Measurements from ENCODE around the gene PF4V1. TPM values are rescaled to one million over a fixed set of nuclear protein-coding genes. Genes with fewer than 3 reads are reported as not detected.

The PF4V1 gene
- total and polyA plus RNA-seq, 2 donors (not counting 1 experiment from before 2014, with no cell fraction given) = not detected

DNA sequence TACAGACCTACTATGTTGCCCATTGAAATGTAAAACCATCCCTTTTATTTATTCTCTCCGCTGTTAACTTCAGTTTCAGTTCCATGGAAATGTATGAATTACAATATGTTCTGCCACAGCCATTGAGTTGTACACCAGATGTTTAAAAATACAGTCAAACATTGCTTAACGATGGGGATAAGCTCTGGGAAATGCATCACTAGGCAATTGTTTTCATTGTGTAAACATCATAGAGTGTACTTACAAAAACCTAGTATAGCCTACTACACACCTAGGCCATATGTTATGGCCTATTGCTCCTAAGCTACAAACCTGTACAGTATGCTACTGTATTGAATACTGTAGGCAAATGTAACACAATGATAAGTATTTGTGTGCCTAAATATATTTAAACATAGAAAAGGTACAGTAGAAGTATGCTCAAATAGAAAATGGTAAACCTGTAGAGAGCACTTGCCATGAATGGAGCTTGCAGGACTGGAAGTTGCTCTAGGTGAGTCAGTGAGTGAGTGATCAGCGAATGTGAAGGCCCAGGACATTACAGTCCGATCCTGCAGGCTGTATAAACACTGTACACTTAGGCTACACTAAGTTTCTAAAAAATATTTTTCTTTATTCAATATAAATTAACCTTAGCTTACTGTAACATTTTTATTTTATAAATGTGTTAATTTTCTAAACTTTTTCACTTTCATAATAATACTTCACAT is 2.7 kb upstream of the PF4V1 start:
- Histone ChIP-seq H3K79me2 (ENCODE audit: control insufficient read depth, insufficient read depth, low read length) (no peaks in the 10 kb centered on the region), H3K4me2 (replicated peaks; ENCODE audit: low read depth, low read length, poor library complexity, severe bottlenecking) (no peak overlapping the region), H3K27ac (ENCODE audit: low read length in 2 of 2) (no peak overlapping the region), H3K27me3 (replicated peaks in 1 of 4; ENCODE audit: control extremely low read depth in 1 of 4, control insufficient read depth in 3 of 4, insufficient read depth in 4 of 4, low read length in 3 of 4) (no peaks in the 10 kb centered on the region), H3K9ac (ENCODE audit: low read length) (no peak overlapping the region), H4K20me1 (ENCODE audit: control insufficient read depth, insufficient read depth, low read length, poor library complexity, severe bottlenecking) (no peaks in the 10 kb centered on the region), H3K36me3 (replicated peaks in 1 of 2; ENCODE audit: control extremely low read depth in 1 of 2, control insufficient read depth in 1 of 2, extremely low read depth in 1 of 2, insufficient read depth in 2 of 2, low read length in 1 of 2) (no peaks in the 10 kb centered on the region), H3K4me3 (ENCODE audit: control extremely low read depth in 1 of 5, extremely low read depth in 1 of 5, insufficient read depth in 1 of 5, low read depth in 2 of 5, low read length in 4 of 5) (no peak overlapping the region), H3K9me3 (ENCODE audit: control extremely low read depth in 1 of 3, control insufficient read depth in 2 of 3, insufficient read depth in 1 of 3, low read length in 2 of 3) (no peaks in the 10 kb centered on the region), H3K4me1 (ENCODE audit: control insufficient read depth in 2 of 2, insufficient read depth in 2 of 2, low read length in 2 of 2) (no peaks in the 10 kb centered on the region), H2AFZ (ENCODE audit: insufficient read depth, low read depth, low read length, poor library complexity, severe bottlenecking) (no peak overlapping the region)
- DNase-seq = no peak
- ChIA-PET CTCF (no interaction called here), POLR2A (no interaction called here)
- ATAC-seq (ENCODE audit: low read depth) = no peak
- Mint-ChIP-seq H3K27me3 (peaks cover 33% of the 10 kb centered on the region), H3K4me3 (no peak overlapping the region), H3K4me1 (no peaks in the 10 kb centered on the region), H3K27ac (no peak overlapping the region), H3K9me3 (ENCODE audit: insufficient read depth) (no peaks in the 10 kb centered on the region)
- no CpG with 5 or more reads among the region's 4 CpGs for WGBS (ENCODE audit: insufficient coverage)
- TF ChIP-seq, protein P1, sequence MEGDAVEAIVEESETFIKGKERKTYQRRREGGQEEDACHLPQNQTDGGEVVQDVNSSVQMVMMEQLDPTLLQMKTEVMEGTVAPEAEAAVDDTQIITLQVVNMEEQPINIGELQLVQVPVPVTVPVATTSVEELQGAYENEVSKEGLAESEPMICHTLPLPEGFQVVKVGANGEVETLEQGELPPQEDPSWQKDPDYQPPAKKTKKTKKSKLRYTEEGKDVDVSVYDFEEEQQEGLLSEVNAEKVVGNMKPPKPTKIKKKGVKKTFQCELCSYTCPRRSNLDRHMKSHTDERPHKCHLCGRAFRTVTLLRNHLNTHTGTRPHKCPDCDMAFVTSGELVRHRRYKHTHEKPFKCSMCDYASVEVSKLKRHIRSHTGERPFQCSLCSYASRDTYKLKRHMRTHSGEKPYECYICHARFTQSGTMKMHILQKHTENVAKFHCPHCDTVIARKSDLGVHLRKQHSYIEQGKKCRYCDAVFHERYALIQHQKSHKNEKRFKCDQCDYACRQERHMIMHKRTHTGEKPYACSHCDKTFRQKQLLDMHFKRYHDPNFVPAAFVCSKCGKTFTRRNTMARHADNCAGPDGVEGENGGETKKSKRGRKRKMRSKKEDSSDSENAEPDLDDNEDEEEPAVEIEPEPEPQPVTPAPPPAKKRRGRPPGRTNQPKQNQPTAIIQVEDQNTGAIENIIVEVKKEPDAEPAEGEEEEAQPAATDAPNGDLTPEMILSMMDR (IDR thresholded peaks at IDR 0.05) = no peak
- TF ChIP-seq EZH2 (IDR thresholded peaks at IDR 0.05; ENCODE audit: borderline replicate concordance, insufficient read depth, low read depth, low read length, poor library complexity, severe bottlenecking) = no peak
- intact Hi-C loops (cut with micrococcal nuclease) = no loop called here

GRCh38 chr4:73851293-73851692 is 1.8 kb upstream of the PF4V1 start:
- no peaks in the 10 kb centered on the region for H3K9me3 ChIP-seq (ENCODE audit: control extremely low read depth in 1 of 3, control insufficient read depth in 2 of 3, insufficient read depth in 1 of 3, low read length in 2 of 3)
- ChIA-PET CTCF (no interaction called here), POLR2A (no interaction called here)
- H3K27ac ChIP-seq (ENCODE audit: low read length in 2 of 2) = no peak overlapping the region
- no peak overlapping the region for H3K4me2 ChIP-seq (replicated peaks; ENCODE audit: low read depth, low read length, poor library complexity, severe bottlenecking)
- H3K36me3 ChIP-seq (replicated peaks in 1 of 2; ENCODE audit: control extremely low read depth in 1 of 2, control insufficient read depth in 1 of 2, extremely low read depth in 1 of 2, insufficient read depth in 2 of 2, low read length in 1 of 2) = no peaks in the 10 kb centered on the region
- H3K4me1 Mint-ChIP-seq = no peaks in the 10 kb centered on the region
- H3K4me3 ChIP-seq (ENCODE audit: control extremely low read depth in 1 of 5, extremely low read depth in 1 of 5, insufficient read depth in 1 of 5, low read depth in 2 of 5, low read length in 4 of 5) = no peak overlapping the region
- no peaks in the 10 kb centered on the region for H3K79me2 ChIP-seq (ENCODE audit: control insufficient read depth, insufficient read depth, low read length)
- no peaks in the 10 kb centered on the region for H3K4me1 ChIP-seq (ENCODE audit: control insufficient read depth in 2 of 2, insufficient read depth in 2 of 2, low read length in 2 of 2)
- intact Hi-C loops (cut with micrococcal nuclease) = no loop called here
- no peak for ATAC-seq (ENCODE audit: low read depth)
- H2AFZ ChIP-seq (ENCODE audit: insufficient read depth, low read depth, low read length, poor library complexity, severe bottlenecking) = no peak overlapping the region
- no peak overlapping the region for H3K4me3 Mint-ChIP-seq
- TF ChIP-seq, protein P1 (IDR thresholded peaks at IDR 0.05) = no peak
- no peak for TF ChIP-seq EZH2 (IDR thresholded peaks at IDR 0.05; ENCODE audit: borderline replicate concordance, insufficient read depth, low read depth, low read length, poor library complexity, severe bottlenecking)
- peaks cover 34% of the 10 kb centered on the region for H3K27me3 Mint-ChIP-seq
- no peak overlapping the region for H3K9ac ChIP-seq (ENCODE audit: low read length)
- no peak overlapping the region for H3K27ac Mint-ChIP-seq
- no peak for DNase-seq
- H4K20me1 ChIP-seq (ENCODE audit: control insufficient read depth, insufficient read depth, low read length, poor library complexity, severe bottlenecking) = no peaks in the 10 kb centered on the region
- no peaks in the 10 kb centered on the region for H3K27me3 ChIP-seq (replicated peaks in 1 of 4; ENCODE audit: control extremely low read depth in 1 of 4, control insufficient read depth in 3 of 4, insufficient read depth in 4 of 4, low read length in 3 of 4)
- WGBS (ENCODE audit: insufficient coverage) = no CpG with 5 or more reads among the region's 1 CpG
- H3K9me3 Mint-ChIP-seq (ENCODE audit: insufficient read depth) = no peaks in the 10 kb centered on the region

All from B cell (primary cell).